Measurements from ENCODE around the gene AZIN2.
"Not testable (repeated sequence)": the region's sequence is repeated elsewhere in the genome, so short reads cannot be mapped to it uniquely, and the experiment has no call there.

Gene AZIN2

DNA sequence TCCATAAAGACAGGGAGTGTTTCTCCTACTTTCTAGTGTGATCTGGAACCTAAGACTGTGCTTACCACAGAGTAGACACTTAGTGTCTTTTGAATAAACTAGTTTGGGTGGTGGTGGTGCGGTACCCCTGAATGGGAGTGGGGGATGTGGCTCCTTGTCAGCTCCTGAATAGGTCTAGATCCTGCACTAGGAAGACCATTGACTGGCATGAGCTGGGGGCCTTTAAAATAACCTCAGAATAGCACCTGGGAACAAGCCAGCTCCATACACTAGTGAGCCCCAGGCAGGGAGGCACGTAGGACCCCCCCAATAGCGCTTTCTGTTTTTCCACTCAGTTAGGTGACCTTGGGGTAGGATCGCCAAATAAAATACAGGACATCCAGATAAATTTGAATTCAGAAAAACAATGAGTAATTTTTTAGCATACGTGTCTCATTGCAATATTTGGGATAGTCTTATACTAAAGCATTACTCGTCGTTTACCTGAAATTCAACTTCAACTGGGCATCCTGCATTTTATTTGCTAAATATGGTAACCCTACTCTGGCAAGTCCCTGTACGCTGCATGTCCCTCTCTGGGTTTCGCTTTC is 45.6 kb downstream of the AZIN2 start:
- no peak for DNase-seq (ENCODE audit: low spot score)
- no peak for FAIRE-seq

DNA sequence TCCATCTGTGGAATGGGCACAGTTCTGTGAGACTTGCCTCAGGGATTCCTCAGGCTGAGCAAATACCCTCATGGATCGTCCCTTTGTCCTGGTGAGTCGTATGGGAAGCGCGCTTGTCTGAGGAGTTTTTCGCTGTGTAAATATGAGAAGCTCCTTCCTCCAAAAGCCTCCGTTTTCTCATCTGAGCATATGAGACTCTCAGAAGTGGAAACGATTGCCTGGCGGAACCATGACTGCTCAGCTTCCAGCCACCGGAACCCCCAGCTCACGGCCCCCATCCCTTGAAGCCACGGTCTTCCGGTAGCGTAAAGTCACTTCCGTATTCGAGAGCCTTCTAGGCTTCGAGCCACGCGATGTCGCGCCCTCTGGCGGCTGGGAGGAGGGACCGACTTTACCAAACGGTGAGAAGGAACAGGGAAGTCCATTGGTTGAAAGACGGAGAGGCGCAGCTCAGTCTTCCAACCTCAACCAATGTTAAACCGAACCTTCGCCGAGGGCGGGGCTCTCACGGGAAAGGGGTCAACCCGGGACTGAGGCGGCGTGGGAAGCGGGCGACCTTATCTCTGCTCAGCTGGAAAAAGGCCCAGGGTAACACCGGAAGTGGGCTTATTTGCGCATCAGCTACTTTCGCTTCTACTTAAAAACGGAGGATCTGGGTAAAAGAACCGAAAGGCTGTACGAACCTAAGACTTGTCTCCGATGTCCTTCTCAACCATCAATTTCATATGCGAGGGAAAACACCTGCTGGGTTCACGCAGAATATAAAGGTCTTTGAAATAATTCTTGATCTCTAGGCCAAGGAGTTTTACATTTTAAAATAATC is 46.3 kb downstream of the AZIN2 start:
- DNase-seq (ENCODE audit: low spot score) (peak; percentile 97), FAIRE-seq (peak; percentile 5)

DNA sequence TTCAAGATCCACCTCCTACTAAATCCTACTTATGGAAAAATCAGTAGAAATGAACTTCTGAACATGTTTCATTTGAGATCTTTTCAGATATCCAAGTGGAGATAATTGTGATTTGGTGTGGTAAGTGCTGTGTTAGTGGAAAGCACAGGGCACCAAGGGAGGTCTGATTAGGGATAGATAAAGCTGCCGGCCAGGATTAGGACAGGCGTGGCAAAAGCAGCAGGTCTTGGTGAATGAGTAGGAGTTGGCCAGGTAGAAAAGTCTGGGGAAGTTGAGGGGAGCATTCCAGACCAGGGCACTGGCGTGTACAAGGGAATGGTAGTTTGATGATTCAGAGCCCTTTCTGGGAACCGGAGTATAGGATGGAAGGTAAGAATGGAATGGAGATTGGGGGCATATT is 47.8 kb downstream of the AZIN2 start:
- no peak for FAIRE-seq
- DNase-seq (ENCODE audit: low spot score): no peak

DNA sequence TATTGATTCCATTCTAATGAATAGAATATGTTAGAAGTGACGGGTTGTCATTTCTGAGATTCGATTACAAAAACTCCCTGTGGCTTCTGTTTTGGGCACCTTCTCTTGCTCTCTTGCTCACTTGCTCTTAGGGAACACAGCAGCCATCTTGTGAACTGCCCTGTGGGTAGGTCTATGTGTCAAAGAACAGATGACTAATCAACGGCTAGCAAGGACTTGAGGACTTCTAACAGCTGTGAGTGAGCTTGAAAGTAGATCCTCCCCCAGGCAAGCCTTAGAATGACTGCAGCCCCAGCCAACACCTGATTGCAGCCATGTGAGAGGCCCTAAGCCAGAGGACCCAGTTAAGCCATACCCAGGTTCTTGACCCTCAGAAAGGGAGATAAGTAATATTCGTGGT is 49.3 kb downstream of the AZIN2 start:
- DNase-seq (ENCODE audit: low spot score) (no peak), FAIRE-seq (no peak)

DNA sequence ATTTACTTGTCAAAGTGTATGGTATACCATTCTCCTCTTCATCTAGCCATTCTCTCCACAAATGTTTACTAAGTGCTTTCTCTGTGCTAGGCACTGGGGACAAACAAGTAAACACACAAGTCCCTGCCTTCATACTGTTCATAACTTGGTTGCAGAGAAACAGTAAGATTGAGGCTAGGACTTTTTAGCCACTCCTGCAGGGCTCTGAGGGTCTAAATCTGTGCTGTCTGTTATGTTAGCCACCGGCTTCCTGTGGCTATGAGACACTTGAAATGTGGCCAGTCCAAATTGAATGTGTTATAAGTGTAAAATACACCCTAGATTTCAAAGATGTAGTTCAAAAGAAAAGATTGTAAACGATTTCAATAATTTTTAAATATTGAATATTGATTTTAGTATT is 50.2 kb downstream of the AZIN2 start:
- FAIRE-seq (no peak), DNase-seq (ENCODE audit: low spot score) (no peak)

DNA sequence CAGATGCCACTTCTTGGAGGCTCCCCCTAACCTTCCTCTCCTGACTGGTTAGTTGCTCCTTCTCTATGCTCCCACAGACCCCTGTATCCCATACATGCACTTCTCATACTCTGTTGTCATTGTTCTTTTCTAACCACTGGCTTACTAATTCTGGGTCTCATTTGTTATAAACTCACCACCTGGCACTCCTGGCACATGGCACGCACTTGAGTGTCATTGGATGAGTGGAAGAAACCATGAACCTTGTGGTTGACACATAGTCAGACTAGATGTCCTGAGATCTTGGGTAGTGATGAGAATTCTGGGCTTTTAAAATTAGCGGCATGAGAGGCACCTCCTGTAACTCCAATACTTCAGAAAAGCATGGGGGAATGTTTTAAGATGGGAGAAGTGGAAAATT is 51.6 kb downstream of the AZIN2 start:
- no peak for DNase-seq (ENCODE audit: low spot score)
- no peak for FAIRE-seq

DNA sequence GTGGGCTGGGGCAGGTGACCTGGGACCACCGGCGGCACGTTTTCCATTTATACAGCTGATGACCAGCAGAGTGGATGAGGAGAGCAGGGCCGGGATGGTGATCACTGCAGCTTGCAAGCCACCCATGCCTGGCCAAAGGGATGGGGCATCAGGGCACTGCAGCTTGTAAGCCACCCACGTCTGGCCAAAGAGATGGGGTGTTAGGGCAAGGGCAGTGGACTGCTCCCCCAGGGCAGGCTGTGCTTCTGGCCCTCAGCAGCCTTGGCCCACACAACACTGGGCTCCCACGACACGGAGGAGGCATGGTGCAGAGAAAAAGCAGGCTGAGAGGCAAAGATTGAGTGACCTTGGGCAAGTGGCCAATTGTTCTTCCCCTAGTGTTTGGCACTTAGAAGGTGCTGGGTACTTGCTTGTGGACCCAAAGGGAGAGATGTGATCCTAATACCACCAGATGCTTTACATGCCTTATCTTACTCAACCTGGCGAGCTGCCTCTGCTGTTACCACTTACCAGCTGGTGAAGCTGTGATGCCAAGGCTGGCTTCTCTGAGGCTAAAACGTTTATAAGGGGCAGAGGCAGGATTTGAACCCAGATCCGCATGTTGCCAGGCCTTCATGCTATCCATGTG is 52.6 kb downstream of the AZIN2 start:
- DNase-seq (ENCODE audit: low spot score) (no peak), FAIRE-seq (no peak)

DNA sequence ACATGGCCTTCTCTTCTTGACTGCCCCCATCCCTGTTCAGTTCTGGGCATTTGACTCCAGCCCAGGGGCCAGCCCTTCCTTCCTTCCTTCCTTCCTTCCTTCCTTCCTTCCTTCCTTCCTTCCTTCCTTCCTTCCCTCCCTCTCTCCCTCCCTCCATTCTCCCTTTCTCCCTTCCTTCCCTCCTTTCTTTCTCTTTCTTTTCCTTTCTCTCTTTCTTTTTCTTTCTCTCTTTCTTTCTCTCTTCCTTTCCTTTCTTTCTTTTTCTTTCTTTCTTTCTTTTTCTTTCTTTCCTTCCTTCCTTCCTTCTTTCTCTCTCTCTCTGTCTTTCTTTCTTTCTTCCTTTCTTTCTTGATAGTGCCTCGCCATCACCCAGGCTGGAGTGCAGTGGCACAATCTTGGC is 55.1 kb downstream of the AZIN2 start:
- FAIRE-seq; DNase-seq (ENCODE audit: low spot score): not testable (repeated sequence)

DNA sequence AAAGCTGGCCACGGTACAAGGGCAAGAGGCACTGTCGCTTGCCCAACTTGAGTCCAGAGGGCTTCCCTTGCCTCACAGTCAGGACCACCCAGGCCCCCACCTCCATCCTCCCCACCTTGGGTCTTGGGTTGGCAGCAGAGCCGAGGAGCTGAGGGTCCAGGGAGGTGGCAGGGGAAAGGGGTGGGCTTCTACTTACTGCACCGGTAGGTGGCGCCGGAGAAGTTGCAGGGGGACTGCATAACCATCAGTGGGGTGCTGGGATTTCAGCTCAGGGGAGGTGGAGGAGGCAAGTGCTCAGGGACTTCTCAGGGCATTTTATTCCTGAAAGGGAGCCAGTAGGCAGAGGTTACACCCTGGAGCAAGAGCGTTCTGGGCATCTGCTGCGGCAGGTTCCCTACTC is 56.8 kb downstream of the AZIN2 start:
- FAIRE-seq (no peak), DNase-seq (ENCODE audit: low spot score) (no peak)

DNA sequence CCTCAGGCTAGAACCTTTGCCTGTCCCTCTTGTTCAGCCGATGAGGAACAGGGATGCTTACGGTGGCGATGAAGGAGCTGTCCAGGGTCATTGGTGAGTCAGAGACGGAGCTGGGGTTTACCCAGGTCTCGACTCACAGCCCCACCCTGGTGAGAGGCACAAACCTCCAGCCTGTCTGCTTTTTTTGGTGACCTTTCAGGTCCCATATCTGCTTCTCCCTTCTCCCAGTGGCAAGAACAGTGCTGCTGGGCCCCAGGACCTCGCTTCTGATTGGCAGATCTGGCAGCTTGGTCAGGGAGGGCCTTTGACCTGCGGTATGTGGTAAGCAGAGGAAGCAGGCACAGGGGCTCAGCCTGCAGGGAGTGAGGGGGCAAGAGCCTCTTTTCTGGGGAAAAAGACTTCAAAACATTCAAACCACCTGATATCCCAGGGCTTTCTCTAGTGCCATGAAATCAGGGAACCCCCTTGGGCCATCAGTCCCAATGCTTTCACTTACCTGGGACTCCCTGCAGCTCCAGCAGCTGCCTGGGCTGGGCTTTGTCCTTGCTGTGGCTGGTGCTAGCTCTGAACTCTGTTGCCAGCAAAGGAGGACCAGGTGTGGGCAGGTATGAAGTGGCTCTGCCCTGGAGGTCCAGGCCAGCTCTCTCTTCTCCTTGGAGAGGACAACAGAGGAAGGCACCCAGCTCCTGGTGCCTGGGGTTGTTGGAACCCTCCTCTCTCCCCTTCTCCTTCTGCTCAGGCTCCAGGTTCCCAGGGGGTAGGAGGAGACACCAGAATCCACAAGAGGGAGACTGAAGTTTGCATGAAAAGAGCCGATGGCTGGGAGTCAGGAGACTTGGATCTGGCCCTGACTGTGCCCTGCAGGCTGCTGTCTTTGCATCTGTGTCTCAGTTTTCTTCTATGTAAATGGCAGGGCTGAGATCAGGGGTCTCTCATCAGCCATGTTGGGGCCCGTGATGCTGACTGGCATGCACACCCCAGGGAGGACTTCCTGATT is 59.5 kb downstream of the AZIN2 start:
- FAIRE-seq (no peak), DNase-seq (ENCODE audit: low spot score) (no peak)

DNA sequence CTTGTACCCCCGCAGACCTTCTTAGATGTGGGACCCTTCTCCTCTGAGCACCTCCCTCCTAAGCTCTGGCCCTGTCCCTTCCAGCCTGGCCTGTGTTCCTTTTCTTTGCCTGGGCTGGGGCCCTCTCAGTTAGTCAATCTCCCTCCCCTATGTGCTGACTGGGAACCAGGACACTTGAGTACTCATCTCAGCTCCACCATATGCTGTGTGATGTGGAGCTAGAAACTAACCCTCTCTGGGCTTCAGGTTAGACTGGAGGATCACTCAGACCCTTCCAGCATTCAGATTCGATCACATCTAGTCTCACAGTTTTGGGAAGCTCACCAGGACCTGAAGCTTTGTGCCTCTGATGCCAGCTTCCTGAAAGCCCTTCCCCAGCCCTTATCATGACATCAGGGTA is 60.3 kb downstream of the AZIN2 start:
- FAIRE-seq (no peak), DNase-seq (ENCODE audit: low spot score) (no peak)

DNA sequence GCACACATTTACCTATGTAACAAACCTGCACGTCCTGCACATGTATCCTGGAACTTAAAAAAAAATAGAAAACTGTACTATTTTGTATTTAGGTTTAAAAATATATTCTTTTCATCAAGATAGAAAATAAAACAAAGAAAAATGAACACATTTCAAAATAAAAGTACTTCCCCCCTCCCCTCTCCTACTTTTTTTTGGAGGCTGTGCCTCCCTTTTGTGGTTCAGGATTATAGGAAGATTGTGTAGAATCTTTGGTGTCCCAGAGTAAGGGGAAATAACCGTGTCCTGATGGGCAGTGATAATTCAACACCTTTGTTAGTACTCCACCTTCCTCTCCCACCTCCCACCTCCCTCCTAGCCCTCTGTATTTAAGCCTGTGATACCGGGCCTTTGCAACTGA is 60.8 kb downstream of the AZIN2 start:
- no peak for FAIRE-seq
- no peak for DNase-seq (ENCODE audit: low spot score)

DNA sequence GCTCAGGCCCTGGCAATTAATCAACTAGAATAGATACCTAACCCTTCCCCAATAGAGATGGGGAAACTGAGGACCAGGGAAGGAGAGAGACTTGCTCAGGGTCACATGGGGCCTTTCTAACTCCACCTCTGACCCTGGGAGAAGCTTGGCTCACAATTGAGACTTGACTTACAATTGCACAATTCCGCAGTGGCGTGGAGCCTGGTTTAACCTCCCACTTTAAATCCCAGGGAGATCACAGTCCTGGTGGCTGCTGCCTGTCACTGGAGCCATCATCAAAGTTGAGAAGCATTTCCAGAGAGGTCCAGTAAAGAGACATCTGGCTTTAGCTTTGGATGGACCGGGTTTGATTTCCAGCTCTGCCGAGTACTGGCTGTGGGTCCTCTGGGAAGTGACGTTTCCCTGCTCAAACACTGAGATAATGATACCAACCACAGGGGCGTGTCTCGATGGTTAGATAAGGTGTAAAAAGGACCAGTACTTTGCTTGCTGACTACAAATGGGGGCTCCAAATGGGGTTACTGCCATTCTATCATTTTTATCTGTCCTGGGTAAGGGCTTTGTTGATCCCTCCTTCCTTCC is 61.6 kb downstream of the AZIN2 start:
- DNase-seq (ENCODE audit: low spot score) (no peak), FAIRE-seq (no peak)

DNA sequence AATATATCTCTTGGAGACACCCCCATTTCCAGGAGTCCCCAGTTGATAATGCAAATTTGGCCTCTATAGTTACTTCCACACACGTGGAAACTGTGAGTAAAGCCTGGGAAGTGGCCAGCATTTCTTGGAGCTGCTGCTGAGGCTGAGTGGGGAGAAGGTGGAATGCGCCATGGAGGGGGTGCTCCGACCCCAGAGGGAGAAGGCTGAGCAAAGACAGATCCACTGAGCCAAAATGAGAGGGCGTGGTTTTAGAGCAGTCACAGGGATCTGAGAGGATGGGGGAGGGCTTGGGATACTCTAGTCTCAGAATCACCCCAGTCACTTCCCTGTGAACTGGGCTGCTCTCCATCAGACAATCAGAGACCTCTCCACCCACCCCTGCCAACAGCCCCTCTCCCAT is 62.2 kb downstream of the AZIN2 start:
- no peak for DNase-seq (ENCODE audit: low spot score)
- no peak for FAIRE-seq

DNA sequence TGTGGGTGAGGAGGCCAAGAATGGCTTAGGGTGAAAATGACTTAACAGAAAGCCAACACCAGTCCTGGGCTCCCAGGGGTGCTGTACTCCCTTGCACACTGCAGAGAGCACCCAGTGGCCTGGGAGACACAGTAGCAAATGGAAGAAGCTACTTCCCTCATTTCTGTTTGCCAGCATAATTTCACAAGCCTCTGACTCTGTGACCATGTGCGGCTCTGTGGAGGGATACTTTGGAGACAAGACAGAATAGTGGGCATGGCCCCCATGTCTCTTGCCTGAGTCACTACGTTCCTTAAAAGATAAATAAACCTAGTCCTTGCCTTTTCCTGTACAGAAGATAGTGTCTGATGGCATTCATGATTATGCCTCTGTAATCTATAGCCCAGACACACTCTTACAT is 62.7 kb downstream of the AZIN2 start:
- FAIRE-seq (no peak), DNase-seq (ENCODE audit: low spot score) (no peak)

DNA sequence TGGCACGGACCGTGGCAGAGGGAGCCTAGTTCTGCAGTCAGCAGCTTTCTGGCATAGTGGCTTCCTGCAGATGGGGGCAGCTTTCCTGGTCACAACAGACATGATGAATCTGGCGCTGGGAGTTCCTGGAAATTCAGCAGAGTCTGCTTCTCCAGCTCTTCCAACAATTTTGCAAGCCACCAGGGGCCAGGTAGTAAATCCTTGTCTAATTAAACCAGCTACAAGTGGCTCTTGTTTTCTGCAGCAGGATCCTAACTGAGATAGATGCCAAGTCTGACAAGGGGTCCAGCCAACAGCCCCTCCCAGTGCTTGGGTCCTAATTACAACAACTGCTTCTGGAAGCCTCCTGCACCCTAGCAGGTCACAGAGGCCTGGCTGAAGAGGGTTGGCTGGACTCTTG is 65.0 kb downstream of the AZIN2 start:
- FAIRE-seq (no peak), DNase-seq (ENCODE audit: low spot score) (no peak)

DNA sequence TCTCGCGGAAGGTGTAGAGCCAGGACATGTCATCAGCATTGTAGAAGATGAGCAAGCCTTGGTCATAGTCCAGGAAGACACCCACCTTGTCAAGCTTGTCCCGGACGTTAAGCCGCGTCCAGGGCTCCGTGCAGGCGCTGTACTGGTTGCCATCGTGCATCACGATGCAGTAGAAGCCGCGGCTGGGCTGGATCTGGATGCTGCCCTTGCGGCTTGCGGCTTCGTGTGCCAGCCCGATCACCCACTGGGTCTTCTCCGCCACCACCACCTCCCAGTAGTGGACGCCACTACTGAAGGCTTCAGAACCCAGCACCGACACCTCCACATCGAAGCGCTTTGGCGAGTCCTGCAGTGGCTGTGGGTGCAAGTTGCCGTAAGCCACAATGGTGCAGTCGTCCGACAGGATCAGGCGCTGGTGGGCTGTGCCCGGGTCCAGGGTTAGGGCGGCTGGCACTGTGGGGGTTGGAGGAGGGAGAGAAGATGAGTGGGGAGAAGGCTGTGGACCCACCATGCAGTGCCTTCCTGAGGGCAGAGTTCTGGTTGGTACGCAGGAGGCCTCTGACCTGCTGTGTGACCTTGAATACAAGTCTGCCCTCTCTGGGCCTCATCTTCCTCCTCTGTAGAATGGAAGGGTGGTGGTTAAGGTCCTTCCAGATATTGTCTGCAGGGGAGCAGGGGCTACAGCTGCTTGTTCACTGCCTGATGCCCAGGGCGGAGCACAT is 66.5 kb downstream of the AZIN2 start:
- FAIRE-seq (no peak), DNase-seq (ENCODE audit: low spot score) (no peak)

DNA sequence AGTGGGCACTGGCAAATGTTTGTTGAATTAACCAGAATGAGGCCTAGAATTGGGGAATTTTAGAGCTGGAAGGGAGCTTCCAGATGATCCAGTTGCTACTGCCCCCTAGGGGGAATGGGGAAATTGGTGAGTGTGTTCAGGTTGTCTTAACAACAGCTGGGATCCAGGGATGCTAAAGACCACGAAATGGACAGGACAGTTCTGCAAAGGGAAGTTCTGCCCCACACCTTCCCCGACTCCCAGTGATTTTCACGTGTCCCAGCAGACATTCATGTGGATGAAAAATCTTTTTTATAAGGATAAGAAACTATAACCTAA is 67.0 kb downstream of the AZIN2 start:
- peak; percentile 36 for DNase-seq (ENCODE audit: low spot score)
- FAIRE-seq: no peak

DNA sequence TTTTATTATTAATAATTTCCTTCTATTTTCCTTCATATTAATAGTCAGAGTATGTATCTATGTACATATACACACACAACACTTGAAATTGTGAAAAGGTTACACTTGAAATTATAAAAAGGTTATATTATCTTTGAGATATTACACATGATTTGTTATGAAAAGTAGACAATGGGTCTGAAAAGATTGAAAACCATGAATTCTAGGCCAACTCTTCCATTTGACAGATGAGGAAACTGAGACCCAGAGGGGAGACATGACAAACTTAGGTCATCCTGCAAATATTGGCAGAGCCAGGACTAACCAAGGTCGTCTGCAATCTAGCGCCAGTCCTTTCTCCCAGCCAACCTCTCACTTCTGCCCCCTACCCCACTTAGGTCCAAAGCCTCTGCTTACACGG is 67.7 kb downstream of the AZIN2 start:
- no peak for DNase-seq (ENCODE audit: low spot score)
- no peak for FAIRE-seq

DNA sequence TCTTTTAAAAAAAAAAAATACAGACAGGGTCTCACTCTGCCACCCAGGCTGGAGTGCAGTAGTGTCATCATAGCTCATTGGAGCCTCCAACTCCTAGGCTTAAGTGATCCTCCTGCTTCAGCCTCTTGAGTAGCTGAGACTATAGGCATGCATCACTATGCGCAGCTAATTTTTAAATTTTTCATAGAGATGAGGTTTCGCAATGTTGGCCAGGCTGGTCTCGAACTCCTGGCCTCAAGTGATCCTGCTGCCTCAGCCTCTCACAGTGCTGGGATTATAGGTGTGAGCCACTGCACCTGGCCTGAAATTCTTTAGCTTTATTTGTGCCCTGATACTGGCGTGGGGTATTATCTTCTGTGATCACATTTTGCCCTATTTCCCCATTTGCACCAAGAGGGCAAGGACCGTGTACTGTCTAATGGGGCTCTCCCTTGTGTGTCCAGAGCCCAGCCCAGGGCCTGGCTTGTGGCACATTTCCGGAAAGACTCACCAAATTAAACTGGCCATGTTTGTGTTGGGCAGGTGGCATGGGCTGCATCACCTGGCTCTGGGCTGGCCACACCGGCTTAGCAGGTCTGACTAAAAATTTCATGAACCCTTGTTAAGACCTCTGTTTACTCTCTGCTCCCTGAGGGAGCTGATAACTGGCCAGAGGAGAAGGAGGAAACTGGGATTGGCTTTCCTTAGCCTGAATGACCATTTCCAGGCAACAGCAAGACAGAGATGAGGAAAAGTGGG is 68.7 kb downstream of the AZIN2 start:
- DNase-seq (ENCODE audit: low spot score): no peak

More for the DNA sequence above, 68.7 kb downstream of the AZIN2 start:
- FAIRE-seq: no peak
